Neural cell (in vitro differentiated cells): Measurements from ENCODE around the gene ZBTB7C. TPM values are rescaled to one million over a fixed set of nuclear protein-coding genes. Genes with fewer than 3 reads are reported as not detected.

Source experiments
- H2AFZ ChIP-seq: fragments of 200-600, 300-800 bp; sonication (generic), shearing (Covaris generic); 2 replicates; pipeline ENCODE4 v1.6.0; 2014; ENCODE audit warnings: low read depth, mild to moderate bottlenecking, antibody characterized with exemption, low read length, moderate library complexity
- H3F3A ChIP-seq: fragments of 200-600 bp; shearing (Covaris generic); 2 replicates; pipeline ENCODE4 v1.6.1; 2016; ENCODE audit warnings: mild to moderate bottlenecking, moderate library complexity, mixed read lengths, antibody characterized with exemption, low read length; ENCODE audit not compliant: insufficient read depth, poor library complexity, severe bottlenecking
- H3K27ac ChIP-seq: fragments of 200-600, 300-800 bp; sonication (generic), shearing (Covaris generic); 2 replicates; pipeline ENCODE4 v1.5.1; 2014; ENCODE audit warnings: mild to moderate bottlenecking, low read length, moderate library complexity
- H3K27me3 ChIP-seq: fragments of 300-800, 200-600 bp; sonication (generic), shearing (Covaris generic); 2 replicates; pipeline ENCODE4 v1.6.0; 2014; ENCODE audit warnings: mild to moderate bottlenecking, low read depth, low read length, moderate library complexity; ENCODE audit not compliant: insufficient read depth
- H3K36me3 ChIP-seq: fragments of 300-800, 200-600 bp; sonication (generic), shearing (Covaris generic); 2 replicates; pipeline ENCODE4 v1.5.1; 2014; ENCODE audit warnings: mild to moderate bottlenecking, antibody characterized with exemption, low read length, moderate library complexity; ENCODE audit not compliant: insufficient read depth
- H3K4me2 ChIP-seq: fragments of 300-800, 200-600 bp; sonication (generic), shearing (Covaris generic); 2 replicates; pipeline ENCODE4 v1.6.0; 2014; ENCODE audit warnings: mild to moderate bottlenecking, low read length
- H3K4me3 ChIP-seq: fragments of 300-800, 200-600 bp; sonication (generic), shearing (Covaris generic); 2 replicates; pipeline ENCODE4 v1.5.1; 2014; ENCODE audit warnings: mild to moderate bottlenecking, low read length, moderate library complexity
- H3K79me2 ChIP-seq: fragments of 200-600 bp; shearing (Covaris generic); replicated peaks from 2 replicates; pipeline ENCODE4 v1.6.0; 2014; ENCODE audit warnings: mild to moderate bottlenecking, low read length, moderate library complexity; ENCODE audit not compliant: insufficient read depth
- H3K9ac ChIP-seq: fragments of 300-800, 200-600 bp; sonication (generic), shearing (Covaris generic); 2 replicates; pipeline ENCODE4 v1.6.1; 2016; ENCODE audit warnings: mild to moderate bottlenecking, low read length, mixed read lengths
- H3K9me2 ChIP-seq: fragments of 200-600 bp; shearing (Covaris generic); 2 replicates; pipeline ENCODE4 v1.6.1; 2016; ENCODE audit warnings: mild to moderate bottlenecking, low read length, mixed read lengths; ENCODE audit not compliant: insufficient read depth
- H3K9me3 ChIP-seq: fragments of 200-600, 300-800 bp; sonication (generic), shearing (Covaris generic); 2 replicates; pipeline ENCODE4 v1.6.1; 2016; ENCODE audit warnings: mild to moderate bottlenecking, mixed run types, low read length, moderate library complexity, mixed read lengths
- H4K20me1 ChIP-seq: fragments of 200-600 bp; shearing (Covaris generic); 2 replicates; pipeline ENCODE4 v1.6.1; 2016; ENCODE audit warnings: mild to moderate bottlenecking, mixed run types; ENCODE audit not compliant: insufficient read depth
- EP300 ChIP-seq: fragments of 450-650 bp; conservative IDR thresholded peaks from 2 replicates; pipeline ENCODE4 v1.6.1; 2014; ENCODE audit warnings: antibody characterized with exemption, mild to moderate bottlenecking, moderate library complexity; ENCODE audit not compliant: poor library complexity, severe bottlenecking
- EZH2 ChIP-seq: fragments of 200-600, 300-800 bp; shearing (Covaris generic), sonication (generic); IDR thresholded peaks from 2 replicates; pipeline ENCODE4 v1.6.1; 2014; ENCODE audit warnings: antibody characterized with exemption, low read length, borderline replicate concordance, mild to moderate bottlenecking; ENCODE audit not compliant: insufficient read depth, poor library complexity, severe bottlenecking
- MXI1 ChIP-seq: fragments of 450-650 bp; conservative IDR thresholded peaks from 2 replicates; pipeline ENCODE4 v1.6.1; 2014; ENCODE audit warnings: antibody characterized with exemption, mild to moderate bottlenecking; ENCODE audit not compliant: poor library complexity, severe bottlenecking
- POLR2AphosphoS5 ChIP-seq: IDR thresholded peaks from 2 replicates; pipeline ENCODE4 v1.6.1; 2012
- RAD21 ChIP-seq: fragments of 450-650 bp; conservative IDR thresholded peaks from 2 replicates; pipeline ENCODE4 v1.6.1; 2014; ENCODE audit warnings: antibody characterized with exemption, mild to moderate bottlenecking, moderate library complexity
- SMC3 ChIP-seq: fragments of 450-650 bp; conservative IDR thresholded peaks from 2 replicates; pipeline ENCODE4 v1.6.1; 2014; ENCODE audit warnings: antibody characterized with exemption, mild to moderate bottlenecking, moderate library complexity; ENCODE audit not compliant: poor library complexity
- TAF1 ChIP-seq: IDR thresholded peaks from 2 replicates; pipeline ENCODE4 v1.6.1; 2012; ENCODE audit warnings: low read depth
- polyA plus RNA-seq: library from polyadenylated mRNA; depleted of rRNA; stranded (reverse); fragments of >200 nt; gene quantifications from 2 replicates; pipeline ENCODE4 v1.2.3, GENCODE V29; 2014
- TF ChIP-seq, protein P1 (sequence below): IDR thresholded peaks from 2 replicates; pipeline ENCODE4 v1.6.1; 2012; ENCODE audit warnings: borderline replicate concordance

The ZBTB7C gene
- polyA plus RNA-seq, 1 donor from 2014 or later, result 2.4 TPM

DNA sequence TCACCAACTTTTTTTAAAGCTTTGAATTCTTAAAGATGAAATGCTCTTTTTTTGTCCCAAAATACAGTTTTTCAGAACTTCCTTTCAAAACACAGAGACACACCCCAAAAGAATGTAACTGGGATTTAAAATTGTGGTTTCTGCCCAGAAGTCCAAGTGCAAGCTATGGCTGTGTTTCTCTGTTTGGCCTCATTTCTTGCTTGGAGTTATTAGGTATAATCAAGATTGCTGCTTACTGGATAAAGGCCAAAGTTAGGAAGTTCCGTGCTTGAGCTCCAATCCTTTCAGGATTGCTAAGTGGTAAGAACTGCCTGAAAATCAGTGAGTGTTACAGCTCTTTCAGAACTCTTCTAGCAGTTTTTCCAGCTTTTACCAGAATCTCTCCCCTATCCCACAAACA, 16.9 kb downstream of the ZBTB7C start:
- Histone ChIP-seq H3K9me3 (no peaks in the 10 kb centered on the region), H4K20me1 (no peaks in the 10 kb centered on the region), H3K4me2 (no peak overlapping the region), H3K9ac (no peak overlapping the region), H3F3A (no peaks in the 10 kb centered on the region), H3K36me3 (no peaks in the 10 kb centered on the region), H3K9me2 (no peaks in the 10 kb centered on the region), H3K27me3 (no peaks in the 10 kb centered on the region), H3K4me3 (no peak overlapping the region), H3K27ac (no peak overlapping the region), H2AFZ (no peak overlapping the region), H3K79me2 (no peaks in the 10 kb centered on the region)
- TF ChIP-seq EP300, result no peak
- no peak for TF ChIP-seq RAD21
- TF ChIP-seq, protein P1, sequence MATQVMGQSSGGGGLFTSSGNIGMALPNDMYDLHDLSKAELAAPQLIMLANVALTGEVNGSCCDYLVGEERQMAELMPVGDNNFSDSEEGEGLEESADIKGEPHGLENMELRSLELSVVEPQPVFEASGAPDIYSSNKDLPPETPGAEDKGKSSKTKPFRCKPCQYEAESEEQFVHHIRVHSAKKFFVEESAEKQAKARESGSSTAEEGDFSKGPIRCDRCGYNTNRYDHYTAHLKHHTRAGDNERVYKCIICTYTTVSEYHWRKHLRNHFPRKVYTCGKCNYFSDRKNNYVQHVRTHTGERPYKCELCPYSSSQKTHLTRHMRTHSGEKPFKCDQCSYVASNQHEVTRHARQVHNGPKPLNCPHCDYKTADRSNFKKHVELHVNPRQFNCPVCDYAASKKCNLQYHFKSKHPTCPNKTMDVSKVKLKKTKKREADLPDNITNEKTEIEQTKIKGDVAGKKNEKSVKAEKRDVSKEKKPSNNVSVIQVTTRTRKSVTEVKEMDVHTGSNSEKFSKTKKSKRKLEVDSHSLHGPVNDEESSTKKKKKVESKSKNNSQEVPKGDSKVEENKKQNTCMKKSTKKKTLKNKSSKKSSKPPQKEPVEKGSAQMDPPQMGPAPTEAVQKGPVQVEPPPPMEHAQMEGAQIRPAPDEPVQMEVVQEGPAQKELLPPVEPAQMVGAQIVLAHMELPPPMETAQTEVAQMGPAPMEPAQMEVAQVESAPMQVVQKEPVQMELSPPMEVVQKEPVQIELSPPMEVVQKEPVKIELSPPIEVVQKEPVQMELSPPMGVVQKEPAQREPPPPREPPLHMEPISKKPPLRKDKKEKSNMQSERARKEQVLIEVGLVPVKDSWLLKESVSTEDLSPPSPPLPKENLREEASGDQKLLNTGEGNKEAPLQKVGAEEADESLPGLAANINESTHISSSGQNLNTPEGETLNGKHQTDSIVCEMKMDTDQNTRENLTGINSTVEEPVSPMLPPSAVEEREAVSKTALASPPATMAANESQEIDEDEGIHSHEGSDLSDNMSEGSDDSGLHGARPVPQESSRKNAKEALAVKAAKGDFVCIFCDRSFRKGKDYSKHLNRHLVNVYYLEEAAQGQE, result no peak

DNA sequence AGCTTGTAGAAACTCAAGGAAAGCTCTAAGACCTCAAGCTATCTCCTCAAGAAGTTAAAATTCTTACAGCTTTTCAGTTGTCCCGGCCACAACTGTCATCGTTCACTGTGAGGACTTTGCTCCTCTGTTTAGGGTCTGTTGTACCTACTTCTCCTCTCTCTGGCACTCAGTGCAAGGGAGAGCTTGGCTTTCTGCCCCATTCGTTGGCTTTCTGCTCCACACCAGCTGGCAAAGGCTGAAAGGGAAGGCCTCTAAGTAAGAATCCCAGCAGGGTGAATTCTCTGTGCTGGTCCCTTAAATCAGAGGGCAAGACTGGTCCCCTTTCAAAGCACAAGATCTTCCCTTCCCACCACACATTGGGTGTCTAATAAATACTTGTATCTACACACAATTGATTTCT, 17.3 kb downstream of the ZBTB7C start:
- Histone ChIP-seq H3K4me3 (no peak overlapping the region), H2AFZ (no peak overlapping the region), H3K4me2 (no peak overlapping the region), H3K36me3 (no peaks in the 10 kb centered on the region), H4K20me1 (no peaks in the 10 kb centered on the region), H3K27me3 (no peaks in the 10 kb centered on the region), H3K9me2 (no peaks in the 10 kb centered on the region), H3K27ac (no peak overlapping the region), H3K9me3 (no peaks in the 10 kb centered on the region), H3K79me2 (no peaks in the 10 kb centered on the region), H3K9ac (no peak overlapping the region), H3F3A (no peaks in the 10 kb centered on the region)
- TF ChIP-seq, protein P1, result no peak
- no peak for TF ChIP-seq RAD21

DNA sequence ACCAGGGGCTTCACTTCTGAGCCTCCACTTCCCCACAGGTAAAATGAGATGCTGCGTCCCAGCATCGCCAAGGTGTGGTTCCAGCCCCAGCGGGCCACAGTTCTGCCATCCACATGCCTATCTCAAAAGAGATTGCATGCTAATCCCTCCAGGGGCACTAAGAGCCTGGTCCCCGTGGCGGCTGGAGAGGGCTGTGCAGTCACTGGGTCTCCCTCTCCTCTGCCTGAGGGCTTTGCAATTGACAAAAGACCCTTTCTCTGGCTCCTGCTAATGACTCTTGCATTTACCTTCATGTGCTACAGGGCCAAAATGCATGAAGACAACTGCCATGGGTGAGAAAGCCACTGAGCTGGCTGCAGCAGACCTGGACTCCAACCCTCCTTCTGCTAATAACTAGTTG, 18.5 kb downstream of the ZBTB7C start:
- H3K4me3 ChIP-seq, result no peak overlapping the region
- no peaks in the 10 kb centered on the region for H4K20me1 ChIP-seq
- TF ChIP-seq SMC3 (no peak), POLR2AphosphoS5 (no peak), EZH2 (no peak), TAF1 (no peak), MXI1 (no peak)
- TF ChIP-seq, protein P1, result no peak
- no peak overlapping the region for H2AFZ ChIP-seq
- H3K27me3 ChIP-seq, result no peaks in the 10 kb centered on the region
- no peak overlapping the region for H3K9ac ChIP-seq
- H3K79me2 ChIP-seq, result no peaks in the 10 kb centered on the region
- no peak overlapping the region for H3K4me2 ChIP-seq
- H3K9me3 ChIP-seq, result no peaks in the 10 kb centered on the region
- no peaks in the 10 kb centered on the region for H3F3A ChIP-seq
- no peaks in the 10 kb centered on the region for H3K36me3 ChIP-seq
- H3K27ac ChIP-seq, result no peak overlapping the region
- no peaks in the 10 kb centered on the region for H3K9me2 ChIP-seq
